Germinal center (tissue), 1 donor: ENCODE data around the gene ANTXRL.
"Not testable (repeated sequence)": the region's sequence is repeated elsewhere in the genome, so short reads cannot be mapped to it uniquely, and the experiment has no call there.

Experiments
- DNase-seq: peaks from one replicate; pipeline ENCODE4 v3.0.0; 2012; ENCODE audit warnings: mixed read lengths, low spot score

Gene ANTXRL

GRCh38 chr10:46295350-46296010 lies 8.7 kb downstream of the ANTXRL start:
- DNase-seq, result not testable (repeated sequence)

GRCh38 chr10:46296086-46296485 lies 9.3 kb downstream of the ANTXRL start:
- not testable (repeated sequence) for DNase-seq

- no peak for DNase-seq
Measured at GRCh38 chr10:46296641-46297141, 9.9 kb downstream of the ANTXRL start.

GRCh38 chr10:46297406-46298204 lies 10.8 kb downstream of the ANTXRL start:
- no peak for DNase-seq

GRCh38 chr10:46298477-46299285 lies 11.9 kb downstream of the ANTXRL start:
- DNase-seq, result no peak

GRCh38 chr10:46299286-46299535 lies 12.4 kb downstream of the ANTXRL start:
- no peak for DNase-seq

- no peak for DNase-seq
Measured at GRCh38 chr10:46299536-46300369, 13.0 kb downstream of the ANTXRL start.

- DNase-seq, result not testable (repeated sequence)
Measured at GRCh38 chr10:46300370-46300711, 13.5 kb downstream of the ANTXRL start.

- DNase-seq, result no peak
Measured at GRCh38 chr10:46301056-46301645, 14.4 kb downstream of the ANTXRL start.

- no peak for DNase-seq
Measured at GRCh38 chr10:46301721-46302479, 15.1 kb downstream of the ANTXRL start.

- DNase-seq, result not testable (repeated sequence)
Measured at GRCh38 chr10:46302765-46303352, 16.1 kb downstream of the ANTXRL start.

- DNase-seq, result no peak
Measured at GRCh38 chr10:46304062-46304461, 17.3 kb downstream of the ANTXRL start.

- not testable (repeated sequence) for DNase-seq
Measured at GRCh38 chr10:46304671-46305070, 17.9 kb downstream of the ANTXRL start.

- no peak for DNase-seq
Measured at GRCh38 chr10:46305079-46305818, 18.5 kb downstream of the ANTXRL start.

- DNase-seq, result no peak
Measured at GRCh38 chr10:46305986-46306385, 19.2 kb downstream of the ANTXRL start.

GRCh38 chr10:46306516-46307184 lies 19.9 kb downstream of the ANTXRL start:
- no peak for DNase-seq

GRCh38 chr10:46307281-46308112 lies 20.7 kb downstream of the ANTXRL start:
- no peak for DNase-seq

- no peak for DNase-seq
Measured at GRCh38 chr10:46308113-46308415, 21.3 kb downstream of the ANTXRL start.
